Karpas-422 (cell line): ENCODE results near the gene UQCC5. TPM values are rescaled to one million over a fixed set of nuclear protein-coding genes. Genes with fewer than 3 reads are reported as not detected.

ENCODE experiments used
- DNase-seq: peaks from one replicate; pipeline ENCODE4 v3.0.0-alpha.2; 2015
- H2AFZ ChIP-seq: fragments of 200-600 bp; sonication (generic); 2 replicates; pipeline ENCODE4 v1.6.1; 2014; ENCODE audit warnings: antibody characterized with exemption, low read length, mixed read lengths
- H3K27ac ChIP-seq: fragments of 200-600 bp; sonication (generic); 2 replicates; pipeline ENCODE4 v1.5.1; 2014; ENCODE audit warnings: mild to moderate bottlenecking, low read length, moderate library complexity
- H3K27me3 ChIP-seq: fragments of 200-600 bp; sonication (generic); 2 replicates; pipeline ENCODE4 v1.6.1; 2014; ENCODE audit warnings: low read length, mixed read lengths
- H3K36me3 ChIP-seq: fragments of 200-600 bp; sonication (generic); 2 replicates; pipeline ENCODE4 v1.6.1; 2014; ENCODE audit warnings: low read length, mixed read lengths; ENCODE audit not compliant: insufficient read depth
- H3K4me1 ChIP-seq: fragments of 200-600 bp; sonication (generic); 2 replicates; pipeline ENCODE4 v1.6.1; 2014; ENCODE audit warnings: mild to moderate bottlenecking, low read length, mixed read lengths
- H3K4me2 ChIP-seq: fragments of 200-600 bp; sonication (generic); 2 replicates; pipeline ENCODE4 v1.6.1; 2014; ENCODE audit warnings: low read length, low read depth, mild to moderate bottlenecking; ENCODE audit not compliant: poor library complexity, severe bottlenecking
- H3K4me3 ChIP-seq: fragments of 200-600 bp; sonication (generic); 2 replicates; pipeline ENCODE4 v1.5.1; 2014; ENCODE audit warnings: mild to moderate bottlenecking, antibody characterized with exemption, low read length, mixed read lengths
- H3K79me2 ChIP-seq: fragments of 200-600 bp; sonication (generic); 2 replicates; pipeline ENCODE4 v1.6.1; 2014; ENCODE audit warnings: mild to moderate bottlenecking, low read length, mixed read lengths
- H3K9ac ChIP-seq: fragments of 200-600 bp; sonication (generic); 2 replicates; pipeline ENCODE4 v1.6.0; 2014; ENCODE audit warnings: low read length
- H3K9me2 ChIP-seq: fragments of 200-600 bp; sonication (generic), shearing (Covaris generic); replicated peaks from 2 replicates; pipeline ENCODE4 v1.6.0; 2014; ENCODE audit warnings: mild to moderate bottlenecking, low read length, moderate library complexity; ENCODE audit not compliant: insufficient read depth
- H3K9me3 ChIP-seq: fragments of 300-700, 200-600 bp; sonication (generic); 2 replicates; pipeline ENCODE4 v1.6.1; 2014; ENCODE audit warnings: low read length, mixed read lengths
- H4K20me1 ChIP-seq: fragments of 200-600 bp; sonication (generic); 2 replicates; pipeline ENCODE4 v1.6.1; 2014; ENCODE audit warnings: mild to moderate bottlenecking, antibody characterized with exemption, low read length, low read depth; ENCODE audit not compliant: insufficient read depth
- small RNA-seq: library from RNA; depleted of rRNA; stranded (forward); fragments of <200 nt; gene quantifications from one replicate; pipeline ENCODE3, GENCODE V24; 2014
- total RNA-seq: library from RNA; depleted of rRNA; stranded (reverse); fragments of >200 nt; shearing (Covaris generic); gene quantifications from 2 replicates; pipeline ENCODE4 v1.2.3, GENCODE V29; 2014; ENCODE audit warnings: low replicate concordance; rRNA removed

UQCC5 gene
- total RNA-seq, 1 experiment from 2014 or later = 23.4 TPM

- Histone ChIP-seq H3K79me2 (no peaks in the 10 kb centered on the region), H4K20me1 (no peaks in the 10 kb centered on the region), H3K9ac (no peak overlapping the region), H3K9me2 (no peaks in the 10 kb centered on the region), H3K27me3 (no peaks in the 10 kb centered on the region), H2AFZ (no peak overlapping the region), H3K4me2 (no peak overlapping the region), H3K36me3 (peaks cover 47% of the 10 kb centered on the region), H3K27ac (no peak overlapping the region), H3K4me1 (no peaks in the 10 kb centered on the region), H3K9me3 (no peaks in the 10 kb centered on the region), H3K4me3 (no peak overlapping the region)
- no peak for DNase-seq
These were observed 37.9 kb downstream of the UQCC5 start for GRCh38 chr3:52574056-52574965.

Small RNAs within 50 kb of the gene (small RNA-seq; reads per million reads assigned to genes)
- gene RNU6-856P (not detected), gene RNU6ATAC16P (not detected)

Other genes starting within 250 kb of the UQCC5 start
- 1.6 and 8.3 TPM in 2 replicates for gene GLYCTK, start 248.8 kb upstream of the UQCC5 start, total RNA-seq
- gene DNAH1, start 220.3 kb upstream of the UQCC5 start, total RNA-seq = 2.9 and 8.3 TPM in 2 replicates
- 45.4 and 91.1 TPM in 2 replicates for gene BAP1, start 126.6 kb upstream of the UQCC5 start, total RNA-seq
- 5.1 and 9.5 TPM in 2 replicates for gene PHF7, start 125.9 kb upstream of the UQCC5 start, total RNA-seq
- gene SEMA3G, start 91.5 kb upstream of the UQCC5 start, total RNA-seq = 0.11 TPM in 1 of 2 replicates, not detected in the other
- gene TNNC1, start 82.6 kb upstream of the UQCC5 start, total RNA-seq = 0.65 TPM in 1 of 2 replicates, not detected in the other
- 44.2 and 70.1 TPM in 2 replicates for gene NISCH, start 81.0 kb upstream of the UQCC5 start, total RNA-seq
- not detected in 2 replicates for gene STAB1, start 41.3 kb upstream of the UQCC5 start, total RNA-seq
- gene NT5DC2, start 2.7 kb upstream of the UQCC5 start, total RNA-seq = 46.5 and 47.8 TPM in 2 replicates
- gene PBRM1, start 149.3 kb downstream of the UQCC5 start, total RNA-seq = 38.4 and 53.3 TPM in 2 replicates
- 96.9 and 138 TPM in 2 replicates for gene GNL3, start 149.4 kb downstream of the UQCC5 start, total RNA-seq
- 34.7 and 52.0 TPM in 2 replicates for gene GLT8D1, start 169.2 kb downstream of the UQCC5 start, total RNA-seq
- 122 and 184 TPM in 2 replicates for gene SPCS1, start 169.5 kb downstream of the UQCC5 start, total RNA-seq
- 20.5 and 44.1 TPM in 2 replicates for gene NEK4, start 234.3 kb downstream of the UQCC5 start, total RNA-seq
- gene ITIH1, start 241.0 kb downstream of the UQCC5 start, total RNA-seq = not detected in 2 replicates